Skeletal muscle satellite cell (primary cell): Measurements from ENCODE around the gene TXNRD1.

Experiments
- H3K27me3 ChIP-seq: 2 replicates; pipeline ENCODE4 v1.7.0; 2013; ENCODE audit warnings: low read length; ENCODE audit not compliant: control insufficient read depth, insufficient read depth
- H3K36me3 ChIP-seq: 2 replicates; pipeline ENCODE4 v1.7.0; 2013; ENCODE audit warnings: mild to moderate bottlenecking, control low read depth, low read length; ENCODE audit not compliant: insufficient read depth
- H3K4me1 ChIP-seq: 2 replicates; pipeline ENCODE4 v1.7.0; 2013; ENCODE audit warnings: low read length; ENCODE audit not compliant: control insufficient read depth, insufficient read depth
- H3K4me2 ChIP-seq: 2 replicates; pipeline ENCODE4 v1.7.0; 2013; ENCODE audit warnings: mild to moderate bottlenecking, low read length
- H3K4me3 ChIP-seq: 2 replicates; pipeline ENCODE4 v1.7.0; 2013; ENCODE audit warnings: low read length
- H3K9ac ChIP-seq: 2 replicates; pipeline ENCODE4 v1.7.0; 2013; ENCODE audit warnings: mild to moderate bottlenecking, low read depth, low read length, moderate library complexity
- H3K9me3 ChIP-seq: replicated peaks from 2 replicates; pipeline ENCODE4 v1.7.0; 2013; ENCODE audit warnings: mild to moderate bottlenecking, control low read depth, low read length

TXNRD1 gene

GRCh38 chr12:104297477-104298113 is 82.0 kb downstream of the TXNRD1 start:
- Histone ChIP-seq H3K9me3 (no peaks in the 10 kb centered on the region), H3K4me3 (no peak overlapping the region), H3K9ac (peak overlapping the region; percentile 3), H3K4me2 (no peak overlapping the region), H3K4me1 (peaks cover 40% of the 10 kb centered on the region), H3K36me3 (peaks cover 80% of the 10 kb centered on the region), H3K27me3 (no peaks in the 10 kb centered on the region)

GRCh38 chr12:104299842-104300481 is 84.4 kb downstream of the TXNRD1 start:
- no peaks in the 10 kb centered on the region for H3K27me3 ChIP-seq
- H3K4me2 ChIP-seq: no peak overlapping the region
- no peak overlapping the region for H3K4me3 ChIP-seq
- H3K9ac ChIP-seq: no peak overlapping the region
- peaks cover 83% of the 10 kb centered on the region for H3K36me3 ChIP-seq
- H3K4me1 ChIP-seq: peaks cover 50% of the 10 kb centered on the region
- H3K9me3 ChIP-seq: no peaks in the 10 kb centered on the region

GRCh38 chr12:104303538-104304151 is 88.1 kb downstream of the TXNRD1 start, which contains the start of gene EID3:
Gene EID3 (plus strand): TSS chr12:104303739. CDS start chr12:104303935, 196 bp downstream.
- peak within 1 kb of the TSS; percentile 90 for H3K4me2 ChIP-seq
- peaks cover 81% of the 10 kb centered on the region for H3K36me3 ChIP-seq
- peaks cover 51% of the 10 kb centered on the region for H3K4me1 ChIP-seq
- peak within 1 kb of the TSS; percentile 69 for H3K4me3 ChIP-seq
- peak within 1 kb of the TSS; percentile 63 for H3K9ac ChIP-seq
- H3K27me3 ChIP-seq: no peaks in the 10 kb centered on the region
- H3K9me3 ChIP-seq: no peaks in the 10 kb centered on the region

DNA sequence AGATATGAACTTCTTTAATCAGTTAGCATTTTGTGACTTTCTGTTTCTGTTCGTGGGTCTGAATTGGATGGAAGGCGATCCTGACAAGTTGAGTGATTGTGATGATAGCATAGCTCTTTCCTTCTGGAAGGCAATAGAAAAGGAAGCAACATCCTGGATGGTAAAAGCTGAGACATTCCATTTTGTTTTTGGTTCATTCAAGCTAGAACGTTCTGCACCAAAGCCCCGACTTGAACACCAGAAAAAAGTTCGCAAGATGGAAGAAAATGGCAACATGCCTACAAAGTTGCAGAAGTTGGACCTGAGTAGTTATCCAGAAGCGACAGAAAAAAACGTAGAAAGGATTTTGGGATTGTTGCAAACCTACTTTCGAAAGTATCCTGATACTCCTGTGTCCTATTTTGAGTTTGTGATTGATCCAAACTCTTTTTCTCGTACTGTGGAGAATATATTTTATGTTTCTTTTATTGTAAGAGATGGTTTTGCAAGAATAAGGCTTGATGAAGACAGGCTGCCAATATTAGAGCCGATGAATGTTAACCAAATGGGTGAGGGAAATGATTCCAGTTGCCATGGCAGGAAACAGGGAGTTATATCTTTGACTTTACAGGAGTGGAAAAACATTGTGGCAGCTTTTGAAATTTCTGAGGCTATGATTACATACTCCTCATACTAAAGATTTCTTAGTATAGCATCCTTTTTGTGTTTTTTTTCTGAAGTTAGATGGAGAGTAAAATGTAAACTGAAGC is 88.9 kb downstream of the TXNRD1 start:
- no peaks in the 10 kb centered on the region for H3K27me3 ChIP-seq
- peak overlapping the region; percentile 90 for H3K4me2 ChIP-seq
- H3K4me3 ChIP-seq: peak overlapping the region; percentile 69
- H3K36me3 ChIP-seq: peaks cover 79% of the 10 kb centered on the region
- H3K9me3 ChIP-seq: no peaks in the 10 kb centered on the region
- peaks cover 48% of the 10 kb centered on the region for H3K4me1 ChIP-seq
- peak overlapping the region; percentile 63 for H3K9ac ChIP-seq

- Histone ChIP-seq H3K9ac (no peak overlapping the region), H3K4me1 (peaks cover 39% of the 10 kb centered on the region), H3K4me3 (no peak overlapping the region), H3K4me2 (no peak overlapping the region), H3K36me3 (peaks cover 75% of the 10 kb centered on the region), H3K9me3 (no peaks in the 10 kb centered on the region), H3K27me3 (no peaks in the 10 kb centered on the region)
Observed at GRCh38 chr12:104305349-104305748, 89.8 kb downstream of the TXNRD1 start.

DNA sequence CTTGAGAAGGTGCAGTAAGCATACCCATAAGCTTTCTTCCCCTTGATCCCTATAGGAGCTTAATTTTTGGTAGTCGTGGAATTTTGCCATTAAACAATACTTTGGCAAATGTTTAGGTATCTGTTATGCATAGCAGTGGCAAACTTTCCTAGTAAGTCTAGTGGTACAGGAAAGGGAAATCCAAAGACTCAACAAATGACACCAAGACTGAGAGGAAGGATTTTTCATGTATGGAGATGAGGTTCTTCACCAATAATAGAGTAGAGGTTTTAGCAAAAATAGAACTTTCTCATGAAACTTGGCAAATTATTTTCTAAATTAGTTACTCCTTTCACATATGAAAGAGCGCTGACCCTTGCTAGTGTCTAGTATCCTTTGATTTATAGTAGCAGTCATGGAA is 90.8 kb downstream of the TXNRD1 start:
- Histone ChIP-seq H3K4me3 (no peak overlapping the region), H3K4me1 (peaks cover 36% of the 10 kb centered on the region), H3K9me3 (no peaks in the 10 kb centered on the region), H3K27me3 (no peaks in the 10 kb centered on the region), H3K9ac (no peak overlapping the region), H3K4me2 (no peak overlapping the region), H3K36me3 (peaks cover 73% of the 10 kb centered on the region)

- Histone ChIP-seq H3K9ac (no peak overlapping the region), H3K36me3 (peaks cover 72% of the 10 kb centered on the region), H3K4me1 (peaks cover 36% of the 10 kb centered on the region), H3K9me3 (no peaks in the 10 kb centered on the region), H3K4me2 (no peak overlapping the region), H3K4me3 (no peak overlapping the region), H3K27me3 (no peaks in the 10 kb centered on the region)
Observed at GRCh38 chr12:104306943-104307654, 91.5 kb downstream of the TXNRD1 start.

GRCh38 chr12:104307655-104308000 is 92.0 kb downstream of the TXNRD1 start:
- peaks cover 76% of the 10 kb centered on the region for H3K36me3 ChIP-seq
- peaks cover 35% of the 10 kb centered on the region for H3K4me1 ChIP-seq
- H3K9me3 ChIP-seq: no peaks in the 10 kb centered on the region
- H3K9ac ChIP-seq: no peak overlapping the region
- no peak overlapping the region for H3K4me2 ChIP-seq
- no peaks in the 10 kb centered on the region for H3K27me3 ChIP-seq
- no peak overlapping the region for H3K4me3 ChIP-seq

DNA sequence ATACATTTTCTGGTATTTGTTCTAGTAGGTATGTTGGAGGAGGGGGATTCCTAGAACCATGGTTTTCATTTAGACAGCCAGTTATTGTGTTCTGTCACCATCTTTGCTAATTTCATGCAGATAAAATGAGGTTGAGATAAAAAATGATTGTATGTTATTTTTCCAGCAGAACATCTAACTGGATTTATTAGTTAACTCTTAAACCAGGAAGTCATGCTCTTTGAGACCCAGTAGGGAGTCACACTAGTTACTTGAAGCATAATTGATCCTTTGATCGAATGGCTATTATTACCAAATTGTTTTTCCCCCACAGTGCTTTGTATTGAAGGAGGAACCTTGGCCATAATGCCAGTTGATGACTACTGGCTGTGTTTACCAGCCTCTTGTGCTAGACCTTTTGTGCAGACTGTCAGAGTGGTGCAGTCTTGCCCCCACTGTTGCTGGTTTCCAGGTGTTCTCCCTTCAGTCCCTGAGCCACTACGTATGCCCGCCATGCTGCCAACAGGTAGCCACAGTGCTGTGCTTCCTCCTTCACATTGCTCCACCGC is 93.9 kb downstream of the TXNRD1 start:
- H3K4me1 ChIP-seq: peaks cover 22% of the 10 kb centered on the region
- H3K4me3 ChIP-seq: no peak overlapping the region
- no peak overlapping the region for H3K9ac ChIP-seq
- no peak overlapping the region for H3K4me2 ChIP-seq
- H3K36me3 ChIP-seq: peaks cover 78% of the 10 kb centered on the region
- no peaks in the 10 kb centered on the region for H3K9me3 ChIP-seq
- H3K27me3 ChIP-seq: no peaks in the 10 kb centered on the region

- H3K36me3 ChIP-seq: peaks cover 79% of the 10 kb centered on the region
- no peak overlapping the region for H3K4me2 ChIP-seq
- H3K9ac ChIP-seq: no peak overlapping the region
Observed at GRCh38 chr12:104310751-104311633, 95.4 kb downstream of the TXNRD1 start.

More at GRCh38 chr12:104310751-104311633, 95.4 kb downstream of the TXNRD1 start:
- H3K4me1 ChIP-seq: peaks cover 23% of the 10 kb centered on the region
- no peak overlapping the region for H3K4me3 ChIP-seq
- H3K9me3 ChIP-seq: no peaks in the 10 kb centered on the region
- H3K27me3 ChIP-seq: no peaks in the 10 kb centered on the region
